Coronary artery (tissue), 2 donors: ENCODE measurements around the gene NACA2.
"Not testable (repeated sequence)": the region's sequence is repeated elsewhere in the genome, so short reads cannot be mapped to it uniquely, and the experiment has no call there.

Experiments
- DNase-seq: peaks from one replicate; pipeline ENCODE4 v3.0.0-alpha.2; 2017; ENCODE audit warnings: low spot score
- H3K27ac ChIP-seq, 2 donors: fragments of 200-600 bp; sonication (generic); one replicate each; pipeline ENCODE4 v1.5.1; 2016 to 2019
- H3K4me3 ChIP-seq: fragments of 200-600 bp; sonication (generic); 2 replicates; pipeline ENCODE4 v1.5.1; 2016; ENCODE audit warnings: mild to moderate bottlenecking, moderate library complexity
- CTCF ChIP-seq: fragments of 200-600 bp; sonication (generic); IDR thresholded peaks from one replicate; pipeline ENCODE4 v1.5.1; 2019; ENCODE audit warnings: antibody characterized with exemption

Gene NACA2

GRCh38 chr17:61562287-61562686 lies 28.7 kb downstream of the NACA2 start:
- DNase-seq, result no peak
- H3K27ac ChIP-seq, result no peak overlapping the region
- no peak for TF ChIP-seq CTCF
- H3K4me3 ChIP-seq, result no peak overlapping the region

DNA sequence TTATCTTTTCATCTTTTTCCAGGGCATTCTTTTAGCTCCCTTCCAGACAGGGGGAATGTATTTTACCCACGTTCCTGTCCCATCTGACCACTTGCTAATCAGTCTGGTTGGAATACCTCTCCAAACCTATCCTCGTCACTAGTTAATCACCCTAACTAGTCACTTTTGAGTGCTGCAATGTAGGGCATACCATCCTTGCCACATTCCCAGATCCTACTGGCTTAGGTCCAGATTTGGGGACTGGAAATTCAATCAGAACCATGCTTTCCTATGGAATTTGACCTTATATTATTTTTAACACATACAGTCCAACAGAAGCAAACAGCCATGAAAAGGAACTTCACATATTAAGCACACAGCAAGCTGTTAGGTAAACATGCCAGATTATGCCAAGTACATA lies 29.7 kb downstream of the NACA2 start:
- no peak for DNase-seq
- Histone ChIP-seq H3K4me3 (no peak overlapping the region), H3K27ac (no peak overlapping the region)
- no peak for TF ChIP-seq CTCF

DNA sequence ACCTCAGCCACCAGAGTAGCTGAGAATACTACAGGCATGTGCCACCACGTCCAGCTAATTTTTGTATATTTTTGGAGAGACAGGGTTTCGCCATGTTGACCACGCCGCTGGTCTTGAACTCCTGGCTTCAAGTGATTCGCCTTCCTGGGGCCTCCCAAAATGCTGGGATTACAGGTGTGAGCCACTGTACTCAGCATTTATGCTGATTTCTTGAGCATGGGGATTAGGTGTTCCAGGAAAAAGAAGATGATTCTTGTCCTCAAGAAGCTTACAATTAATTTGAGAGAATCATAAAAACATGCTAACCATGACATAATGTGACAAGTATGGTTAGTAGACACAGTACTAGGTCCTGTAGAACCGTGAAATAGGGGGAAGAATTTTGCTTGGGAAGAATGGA lies 30.9 kb downstream of the NACA2 start:
- Histone ChIP-seq H3K27ac (no peak overlapping the region), H3K4me3 (no peak overlapping the region)
- no peak for DNase-seq
- no peak for TF ChIP-seq CTCF

DNA sequence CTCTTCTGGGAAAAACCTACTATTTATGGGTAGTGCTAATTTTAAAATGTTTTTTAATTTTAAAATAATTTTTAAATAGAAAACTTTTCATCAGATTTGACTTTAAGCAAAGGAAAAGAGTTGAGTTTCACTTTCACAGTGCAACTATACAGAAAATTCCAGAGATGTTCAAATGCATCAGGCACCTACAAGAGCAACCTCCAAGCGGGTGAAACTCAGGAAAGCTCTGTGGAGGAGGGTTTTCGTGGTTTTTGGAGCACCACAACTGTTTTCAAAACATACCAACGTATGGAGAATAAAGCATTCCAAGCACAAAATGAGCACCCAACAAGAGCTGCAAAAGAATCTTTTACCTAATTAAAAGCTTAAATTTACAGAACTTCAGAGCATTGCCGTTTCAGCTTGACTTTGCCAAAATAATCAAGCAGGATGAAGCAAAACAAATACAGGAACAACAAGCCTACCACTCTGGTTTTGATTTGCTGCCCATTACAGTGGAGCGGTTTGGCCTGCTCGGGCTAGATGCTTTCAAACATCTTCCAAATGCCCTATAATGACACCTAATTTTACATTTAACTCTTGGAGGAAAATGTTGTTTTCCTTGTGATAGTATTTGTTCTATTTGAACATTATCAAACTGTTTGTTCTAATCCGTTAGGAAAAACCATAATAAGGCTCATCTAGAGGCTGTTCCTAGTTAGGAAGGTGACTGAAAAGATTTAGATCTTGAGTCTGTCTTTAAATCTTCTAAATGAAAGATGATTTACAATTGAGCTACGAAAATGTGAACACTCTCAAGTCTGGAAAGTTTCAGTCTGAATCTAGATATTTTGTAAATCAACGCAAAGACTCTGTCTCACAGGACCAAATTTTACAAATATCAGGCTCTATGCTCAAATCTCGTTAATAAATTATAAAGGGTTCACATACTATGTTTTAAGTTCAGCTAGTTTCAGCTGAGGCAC lies 34.5 kb downstream of the NACA2 start:
- no peak for DNase-seq
- no peak for TF ChIP-seq CTCF
- no peak overlapping the region for H3K27ac ChIP-seq
- H3K4me3 ChIP-seq, result no peak overlapping the region

- no peak overlapping the region for H3K27ac ChIP-seq
- no peak for TF ChIP-seq CTCF
- no peak overlapping the region for H3K4me3 ChIP-seq
- DNase-seq, result no peak
These were observed 35.9 kb downstream of the NACA2 start for GRCh38 chr17:61555127-61555566.

DNA sequence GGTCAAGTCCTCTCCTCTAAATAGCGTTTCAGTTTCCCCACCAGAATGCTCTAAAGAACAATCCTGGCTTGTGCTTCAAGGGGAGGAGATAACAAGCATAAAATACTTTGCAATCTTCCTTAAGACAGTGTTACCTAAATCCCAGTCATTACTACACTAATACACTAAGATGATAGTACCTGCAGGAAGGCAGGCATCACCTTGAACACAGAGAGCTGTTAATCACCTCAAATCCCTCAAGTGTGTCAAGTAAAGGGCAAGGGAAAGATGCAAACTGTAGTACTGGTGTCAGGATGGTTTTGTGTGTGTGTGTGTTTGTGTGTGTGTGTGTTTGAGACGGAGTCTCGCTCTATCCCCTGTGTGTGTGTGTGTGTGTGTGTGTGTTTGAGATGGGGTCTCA lies 36.8 kb downstream of the NACA2 start:
- no peak overlapping the region for H3K4me3 ChIP-seq
- DNase-seq, result no peak
- no peak overlapping the region for H3K27ac ChIP-seq
- no peak for TF ChIP-seq CTCF

DNA sequence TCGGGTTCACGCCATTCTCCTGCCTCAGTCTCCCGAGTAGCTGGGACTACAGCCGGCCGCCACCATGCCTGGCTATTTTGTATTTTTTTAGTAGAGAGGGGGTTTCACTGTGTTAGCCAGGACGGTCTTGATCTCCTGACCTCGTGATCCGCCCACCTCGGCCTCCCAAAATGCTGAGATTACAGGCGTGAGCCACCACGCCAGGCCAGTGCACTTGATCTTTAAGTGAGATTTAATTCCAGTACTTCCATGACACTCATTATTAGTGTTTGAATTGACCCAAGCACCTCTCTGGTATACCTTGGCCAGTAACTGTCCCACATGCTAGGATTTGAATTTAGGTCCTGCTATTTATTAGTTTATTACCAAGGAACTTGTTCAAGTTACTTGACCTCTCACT lies 38.5 kb downstream of the NACA2 start:
- not testable (repeated sequence) for H3K4me3 ChIP-seq, H3K27ac ChIP-seq, DNase-seq
